ENCODE data around the gene TIPIN. TPM values are rescaled to one million over a fixed set of nuclear protein-coding genes. Genes with fewer than 3 reads are reported as not detected.

The TIPIN gene
- polyA plus RNA-seq, 2 of the 4 experiments (the other 2 are of a cell fraction): 28.4 to 37.4 TPM

DNA sequence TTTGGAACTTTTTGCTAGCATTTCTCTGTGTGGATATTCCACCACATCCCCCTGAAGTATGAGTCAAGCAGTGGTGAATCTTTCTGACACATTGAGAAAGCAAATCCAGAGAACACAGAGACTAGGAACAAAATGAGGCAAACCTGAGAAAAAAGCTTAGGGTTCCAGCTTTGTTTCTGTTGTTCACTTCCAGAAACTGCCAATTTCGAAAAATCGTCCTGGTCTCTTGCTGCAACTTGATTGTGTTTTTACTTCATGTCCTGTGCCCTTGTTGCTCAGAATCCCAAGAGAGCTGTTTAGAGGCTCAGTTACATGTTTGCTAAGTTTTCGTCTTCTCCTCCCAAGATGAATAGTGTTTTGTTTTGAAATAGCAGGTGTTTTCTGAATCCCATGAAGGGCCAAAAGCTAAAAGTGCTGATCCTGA lies 43.9 kb upstream of the TIPIN start:
- H3K4me2 ChIP-seq: peak overlapping the region; percentile 5; the same call in 1 of the 3 replicates
- CTCF ChIA-PET: interaction anchor here (1.5 to 2.9 kb wide), 2 partner anchors 13 to 23 kb away, joined by 3 to 16 read pairs; partner anchors contain the start of gene MAP2K1
- no peak for DNase-seq (ENCODE audit: low read depth in 1 of 2, low spot score in 1 of 2)
- POLR2A ChIA-PET: no interaction called here
- H3K27ac ChIP-seq: no peak overlapping the region
- H3K4me3 ChIP-seq: no peak overlapping the region
- no peak for FAIRE-seq
- 74% methylated on average over 3 of the region's 3 CpGs for WGBS (ENCODE audit: missing lambda C conversion rate)
- no peak for ATAC-seq
- TF ChIP-seq ZFP36 (IDR thresholded peaks at IDR 0.05; ENCODE audit: borderline replicate concordance, partially characterized antibody) (no peak), CBX8 (IDR thresholded peaks at IDR 0.05) (no peak)
- TF ChIP-seq, protein P1, sequence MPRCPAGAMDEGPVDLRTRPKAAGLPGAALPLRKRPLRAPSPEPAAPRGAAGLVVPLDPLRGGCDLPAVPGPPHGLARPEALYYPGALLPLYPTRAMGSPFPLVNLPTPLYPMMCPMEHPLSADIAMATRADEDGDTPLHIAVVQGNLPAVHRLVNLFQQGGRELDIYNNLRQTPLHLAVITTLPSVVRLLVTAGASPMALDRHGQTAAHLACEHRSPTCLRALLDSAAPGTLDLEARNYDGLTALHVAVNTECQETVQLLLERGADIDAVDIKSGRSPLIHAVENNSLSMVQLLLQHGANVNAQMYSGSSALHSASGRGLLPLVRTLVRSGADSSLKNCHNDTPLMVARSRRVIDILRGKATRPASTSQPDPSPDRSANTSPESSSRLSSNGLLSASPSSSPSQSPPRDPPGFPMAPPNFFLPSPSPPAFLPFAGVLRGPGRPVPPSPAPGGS (IDR thresholded peaks at IDR 0.05): no peak
- no peaks in the 10 kb centered on the region for H3K9me3 ChIP-seq
- peaks cover 20% of the 10 kb centered on the region for H3K4me1 ChIP-seq

DNA sequence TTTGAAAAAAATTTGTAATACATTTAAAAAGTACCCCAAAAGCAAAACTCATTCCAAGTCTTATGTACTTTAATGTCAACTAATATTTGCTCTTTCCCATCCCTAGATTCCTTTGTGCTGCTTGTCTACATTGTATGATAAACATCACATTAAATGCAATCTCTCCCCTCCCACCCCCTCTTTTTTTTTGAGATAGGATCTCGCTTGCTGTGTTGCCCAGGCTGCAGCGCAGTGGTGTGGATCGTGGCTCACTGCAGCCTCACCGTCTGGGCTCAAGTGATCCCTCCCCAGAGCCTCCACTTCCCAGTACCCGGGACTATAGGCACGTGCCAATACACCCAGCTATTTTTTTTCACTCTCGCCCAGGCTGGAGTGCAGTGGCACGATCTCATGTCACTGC lies 42.8 kb upstream of the TIPIN start:
- WGBS (ENCODE audit: missing lambda C conversion rate): 88% methylated on average over 8 of the region's 8 CpGs
- H3K4me3 ChIP-seq: no peak overlapping the region
- ATAC-seq: no peak
- TF ChIP-seq ZC3H11A (IDR thresholded peaks at IDR 0.05) (no peak), JUN (IDR thresholded peaks at IDR 0.05) (no peak), CBX2 (IDR thresholded peaks at IDR 0.05; ENCODE audit: borderline replicate concordance, low read depth) (no peak), JUNB (IDR thresholded peaks at IDR 0.05) (no peak), RARB (CRISPR knock-in tag; IDR thresholded peaks at IDR 0.05) (no peak), RAD21 (conservative IDR thresholded peaks at IDR 0.05 in 1 of 2, IDR thresholded peaks at IDR 0.05 in 1 of 2) (no peak), ZSCAN20 (CRISPR knock-in tag; IDR thresholded peaks at IDR 0.05) (no peak), HOXB13 (CRISPR knock-in tag; IDR thresholded peaks at IDR 0.05; ENCODE audit: low read depth) (no peak), BHLHE40 (IDR thresholded peaks at IDR 0.05; ENCODE audit: low read depth, low read length) (no peak), NPAS2 (CRISPR knock-in tag; IDR thresholded peaks at IDR 0.05; ENCODE audit: borderline replicate concordance) (no peak), KDM5A (IDR thresholded peaks at IDR 0.05) (no peak), POLR2AphosphoS2 (conservative IDR thresholded peaks at IDR 0.05; ENCODE audit: low read length) (no peak), SREBF2 (IDR thresholded peaks at IDR 0.05) (no peak), MAZ (IDR thresholded peaks at IDR 0.05; ENCODE audit: borderline replicate concordance, low read depth, low read length) (no peak), CBX8 (IDR thresholded peaks at IDR 0.05) (no peak), CHD4 (IDR thresholded peaks at IDR 0.05; ENCODE audit: borderline replicate concordance) (no peak), HEYL (CRISPR knock-in tag; IDR thresholded peaks at IDR 0.05) (no peak)
- TF ChIP-seq, protein P2, sequence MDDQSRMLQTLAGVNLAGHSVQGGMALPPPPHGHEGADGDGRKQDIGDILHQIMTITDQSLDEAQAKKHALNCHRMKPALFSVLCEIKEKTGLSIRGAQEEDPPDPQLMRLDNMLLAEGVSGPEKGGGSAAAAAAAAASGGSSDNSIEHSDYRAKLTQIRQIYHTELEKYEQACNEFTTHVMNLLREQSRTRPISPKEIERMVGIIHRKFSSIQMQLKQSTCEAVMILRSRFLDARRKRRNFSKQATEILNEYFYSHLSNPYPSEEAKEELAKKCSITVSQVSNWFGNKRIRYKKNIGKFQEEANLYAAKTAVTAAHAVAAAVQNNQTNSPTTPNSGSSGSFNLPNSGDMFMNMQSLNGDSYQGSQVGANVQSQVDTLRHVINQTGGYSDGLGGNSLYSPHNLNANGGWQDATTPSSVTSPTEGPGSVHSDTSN (IDR thresholded peaks at IDR 0.05): no peak
- TF ChIP-seq, protein P3, sequence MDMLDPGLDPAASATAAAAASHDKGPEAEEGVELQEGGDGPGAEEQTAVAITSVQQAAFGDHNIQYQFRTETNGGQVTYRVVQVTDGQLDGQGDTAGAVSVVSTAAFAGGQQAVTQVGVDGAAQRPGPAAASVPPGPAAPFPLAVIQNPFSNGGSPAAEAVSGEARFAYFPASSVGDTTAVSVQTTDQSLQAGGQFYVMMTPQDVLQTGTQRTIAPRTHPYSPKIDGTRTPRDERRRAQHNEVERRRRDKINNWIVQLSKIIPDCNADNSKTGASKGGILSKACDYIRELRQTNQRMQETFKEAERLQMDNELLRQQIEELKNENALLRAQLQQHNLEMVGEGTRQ (IDR thresholded peaks at IDR 0.05): no peak
- TF ChIP-seq, protein P4, sequence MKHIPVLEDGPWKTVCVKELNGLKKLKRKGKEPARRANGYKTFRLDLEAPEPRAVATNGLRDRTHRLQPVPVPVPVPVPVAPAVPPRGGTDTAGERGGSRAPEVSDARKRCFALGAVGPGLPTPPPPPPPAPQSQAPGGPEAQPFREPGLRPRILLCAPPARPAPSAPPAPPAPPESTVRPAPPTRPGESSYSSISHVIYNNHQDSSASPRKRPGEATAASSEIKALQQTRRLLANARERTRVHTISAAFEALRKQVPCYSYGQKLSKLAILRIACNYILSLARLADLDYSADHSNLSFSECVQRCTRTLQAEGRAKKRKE (CRISPR knock-in tag; IDR thresholded peaks at IDR 0.05; ENCODE audit: low read depth): no peak
- POLR2A ChIA-PET: no interaction called here
- H3K9me3 ChIP-seq: no peaks in the 10 kb centered on the region
- CTCF ChIA-PET: interaction anchor here (2.9 kb wide), 1 partner anchor 12 kb away, joined by 16 read pairs; the partner anchor contains the start of gene MAP2K1
- H3K4me1 ChIP-seq: peaks cover 20% of the 10 kb centered on the region
- H3K4me2 ChIP-seq: no peak overlapping the region
- H3K27ac ChIP-seq: no peak overlapping the region
- no peak for FAIRE-seq
- DNase-seq (ENCODE audit: low read depth in 1 of 2, low spot score in 1 of 2): no peak
